OCI-LY3 (cell line): ENCODE measurements around the gene B3GALT6.

ENCODE experiments used
- H2AFZ ChIP-seq: fragments of 200-600, 300-600 bp; shearing (Covaris generic); 2 replicates; pipeline ENCODE4 v1.6.0; 2014; ENCODE audit warnings: antibody characterized with exemption, low read depth, low read length
- H3K27ac ChIP-seq: fragments of 200-600, 300-600 bp; sonication (generic); 2 replicates; pipeline ENCODE4 v1.5.1; 2014; ENCODE audit warnings: mild to moderate bottlenecking, low read length, moderate library complexity, mixed read lengths
- H3K27me3 ChIP-seq: fragments of 200-600, 300-600 bp; sonication (generic); 2 replicates; pipeline ENCODE4 v1.6.1; 2014; ENCODE audit warnings: low read depth, low read length, mixed read lengths
- H3K36me3 ChIP-seq: fragments of 200-600, 300-600 bp; sonication (generic); replicated peaks from 2 replicates; pipeline ENCODE3; 2014; ENCODE audit warnings: low read depth, low read length, mixed read lengths
- H3K4me1 ChIP-seq: fragments of 300-600, 200-600 bp; sonication (generic); 2 replicates; pipeline ENCODE4 v1.6.1; 2014; ENCODE audit warnings: low read length, mixed read lengths
- H3K4me2 ChIP-seq: fragments of 200-600, 300-600 bp; sonication (generic); 2 replicates; pipeline ENCODE4 v1.6.1; 2014; ENCODE audit warnings: low read length, mixed read lengths
- H3K4me3 ChIP-seq: fragments of 300-600, 200-600 bp; sonication (generic); 2 replicates; pipeline ENCODE4 v1.5.1; 2014; ENCODE audit warnings: antibody characterized with exemption, mild to moderate bottlenecking, low read length, moderate library complexity
- H3K79me2 ChIP-seq: fragments of 300-600, 200-600 bp; shearing (Covaris generic); 2 replicates; pipeline ENCODE4 v1.6.1; 2014; ENCODE audit warnings: mild to moderate bottlenecking, low read length, mixed read lengths
- H3K9ac ChIP-seq: fragments of 300-600, 200-600 bp; shearing (Covaris generic); 2 replicates; pipeline ENCODE4 v1.6.0; 2014; ENCODE audit warnings: mild to moderate bottlenecking, low read length, moderate library complexity
- H3K9me3 ChIP-seq: fragments of 200-600, 300-600 bp; shearing (Covaris generic); 2 replicates; pipeline ENCODE4 v1.6.1; 2014; ENCODE audit warnings: low read length, mixed read lengths; ENCODE audit not compliant: insufficient read depth
- H4K20me1 ChIP-seq: fragments of 200-600, 300-600 bp; sonication (generic); 2 replicates; pipeline ENCODE4 v1.6.1; 2016; ENCODE audit warnings: low read length, mixed read lengths; ENCODE audit not compliant: insufficient read depth
- CTCF ChIP-seq: fragments of 200-600, 300-600 bp; sonication (generic); IDR thresholded peaks from 2 replicates; pipeline ENCODE4 v1.5.1; 2014; ENCODE audit warnings: antibody characterized with exemption, low read length, low read depth
- EZH2phosphoT487 ChIP-seq: fragments of 200-600 bp; shearing (Covaris generic); IDR thresholded peaks from 2 replicates; pipeline ENCODE4 v1.6.1; 2018; ENCODE audit warnings: antibody characterized with exemption, mixed run types, low read depth

Gene B3GALT6

DNA sequence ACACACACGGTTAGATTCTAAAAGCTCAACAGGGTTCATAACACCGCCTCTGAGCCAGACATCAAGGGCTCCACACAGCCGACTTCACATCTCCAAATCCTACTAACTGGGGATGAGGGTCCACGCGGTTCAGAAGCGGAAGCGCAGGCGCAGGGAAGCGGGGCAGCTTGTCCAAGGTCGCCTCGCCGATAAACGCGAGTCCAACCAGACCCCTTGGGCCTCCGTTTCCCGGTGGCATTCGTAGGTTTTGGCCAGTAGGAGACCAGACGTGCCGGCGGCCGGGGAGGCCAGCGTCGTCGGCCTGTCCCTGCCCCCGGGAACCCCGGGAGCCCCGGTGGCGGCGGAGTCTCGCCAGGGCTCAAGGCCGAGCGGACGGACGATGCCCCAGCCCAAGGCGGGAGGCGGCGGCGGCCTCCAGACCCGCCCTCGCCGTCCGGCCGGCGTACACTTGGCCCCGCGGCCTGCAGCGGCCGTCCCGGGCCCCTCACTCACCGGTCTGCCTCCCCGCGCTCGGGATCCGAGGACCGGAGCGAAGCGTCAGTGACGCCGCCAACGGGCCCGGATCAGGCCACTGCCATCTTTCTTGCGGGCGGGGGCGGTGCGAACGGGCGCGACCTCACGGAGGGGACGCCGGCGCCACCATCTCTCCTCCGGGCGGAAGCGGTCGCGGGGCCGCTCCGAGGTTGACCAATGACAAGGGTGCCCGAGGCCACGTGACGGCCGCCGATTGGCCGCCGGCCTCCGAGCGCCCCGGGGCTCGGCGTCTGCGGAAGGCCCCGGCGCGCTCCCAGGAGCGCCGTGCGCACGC is 433 bp upstream of the B3GALT6 start, which contains the start of gene SDF4:
SDF4 (minus strand) TSS at position 602 of the 808 bp plus-strand sequence. CDS start 3,229 bp downstream, outside the sequence.
- no peaks in the 10 kb centered on the region for H3K27me3 ChIP-seq
- TF ChIP-seq CTCF (no peak), EZH2phosphoT487 (no peak)
- H2AFZ ChIP-seq = no peak within 1 kb of the TSS
- peak within 1 kb of the TSS; percentile 94 for H3K4me2 ChIP-seq
- peaks cover 43% of the 10 kb centered on the region for H3K36me3 ChIP-seq
- H4K20me1 ChIP-seq = peaks cover 10% of the 10 kb centered on the region; the same call in 1 of the 2 replicates
- peak within 1 kb of the TSS; percentile 94 for H3K9ac ChIP-seq
- peak within 1 kb of the TSS; percentile 59 for H3K27ac ChIP-seq
- H3K4me1 ChIP-seq = peaks cover 16% of the 10 kb centered on the region
- H3K4me3 ChIP-seq = peak within 1 kb of the TSS; percentile 96
- peaks cover 74% of the 10 kb centered on the region for H3K79me2 ChIP-seq
- no peaks in the 10 kb centered on the region for H3K9me3 ChIP-seq

- H3K4me2 ChIP-seq = peak overlapping the region; percentile 59
- H3K27me3 ChIP-seq = no peaks in the 10 kb centered on the region
- no peaks in the 10 kb centered on the region for H3K9me3 ChIP-seq
- peaks cover 60% of the 10 kb centered on the region for H3K79me2 ChIP-seq
- TF ChIP-seq CTCF = no peak
- TF ChIP-seq EZH2phosphoT487 = no peak
- H4K20me1 ChIP-seq = peaks cover 10% of the 10 kb centered on the region; the same call in 1 of the 2 replicates
- H3K9ac ChIP-seq = no peak overlapping the region
- peaks cover 16% of the 10 kb centered on the region for H3K4me1 ChIP-seq
- H3K27ac ChIP-seq = no peak overlapping the region
- no peak overlapping the region for H2AFZ ChIP-seq
- H3K4me3 ChIP-seq = peak overlapping the region; percentile 71
- H3K36me3 ChIP-seq = peaks cover 34% of the 10 kb centered on the region
These were observed 944 bp downstream of the B3GALT6 start for GRCh38 chr1:1232796-1233566.

DNA sequence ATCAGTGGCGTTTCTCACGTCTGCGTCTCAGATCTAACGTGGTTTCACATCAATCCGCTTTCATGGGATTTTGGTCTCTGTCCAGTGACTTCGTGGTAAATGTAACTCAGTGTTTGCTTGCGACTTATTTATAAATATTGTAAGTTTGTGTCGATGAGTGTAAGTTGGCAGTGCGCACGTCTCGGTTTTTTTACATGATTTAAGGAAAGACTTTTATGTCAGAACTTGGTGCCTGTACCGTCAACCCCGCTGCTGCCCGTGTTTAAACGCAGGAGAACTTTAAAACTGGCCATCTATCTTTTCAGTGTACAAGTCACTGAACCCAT is 1.5 kb downstream of the B3GALT6 start:
- Histone ChIP-seq H3K4me1 (peaks cover 16% of the 10 kb centered on the region), H3K9ac (no peak overlapping the region), H3K79me2 (peaks cover 55% of the 10 kb centered on the region), H4K20me1 (peaks cover 10% of the 10 kb centered on the region; the same call in 1 of the 2 replicates), H3K27ac (no peak overlapping the region), H3K4me3 (no peak overlapping the region), H3K27me3 (no peaks in the 10 kb centered on the region), H2AFZ (no peak overlapping the region), H3K9me3 (no peaks in the 10 kb centered on the region), H3K4me2 (no peak overlapping the region), H3K36me3 (peaks cover 29% of the 10 kb centered on the region)
- no peak for TF ChIP-seq EZH2phosphoT487
- no peak for TF ChIP-seq CTCF
